ENCODE measurements around the gene ART4. TPM values are rescaled to one million over a fixed set of nuclear protein-coding genes. Genes with fewer than 3 reads are reported as not detected.

The ART4 gene
- total RNA-seq, 2 donors from 2014 or later: 38.0 to 66.6 TPM

GRCh38 chr12:14803011-14803829 lies 40.1 kb downstream of the ART4 start, which contains the start of the genes C12orf60 and WBP11:
Gene C12orf60, plus strand, starts transcription at chr12:14803670. Its CDS starts 19,266 bp downstream, at chr12:14822936.
Gene WBP11, minus strand, starts transcription at chr12:14803478. Its CDS starts 2,095 bp downstream, at chr12:14801383.
- Histone ChIP-seq H3K27ac (peak within 1 kb of the TSS; percentile 83 to 87), H3K9me3 (no peaks in the 10 kb centered on the region), H3K27me3 (replicated peaks; ENCODE audit: insufficient read depth) (no peaks in the 10 kb centered on the region), H3K4me1 (ENCODE audit: control insufficient read depth in 1 of 2, low read depth in 2 of 2) (peaks cover 12 to 25% of the 10 kb centered on the region in 2 donors), H3K36me3 (peaks cover under 1% of the 10 kb centered on the region), H3K4me3 (peak within 1 kb of the TSS; percentile 90)
- no peak for TF ChIP-seq CTCF (IDR thresholded peaks at IDR 0.05)
- peak; percentile 100 for ATAC-seq (ENCODE audit: insufficient number of reproducible peaks, low FRiP score, low read depth)
- peak; percentile 97 for DNase-seq (ENCODE audit: low spot score)

- H3K36me3 ChIP-seq: peaks cover 5% of the 10 kb centered on the region
- peaks cover 12 to 25% of the 10 kb centered on the region in 2 donors for H3K4me1 ChIP-seq (ENCODE audit: control insufficient read depth in 1 of 2, low read depth in 2 of 2)
- no peaks in the 10 kb centered on the region for H3K27me3 ChIP-seq (replicated peaks; ENCODE audit: insufficient read depth)
- peak overlapping the region; percentile 90 for H3K4me3 ChIP-seq
- no peak for TF ChIP-seq CTCF (IDR thresholded peaks at IDR 0.05)
- ATAC-seq (ENCODE audit: insufficient number of reproducible peaks, low FRiP score, low read depth) (no peak), DNase-seq (ENCODE audit: low spot score) (no peak)
- H3K27ac ChIP-seq: peak overlapping the region; percentile 83 to 87
- H3K9me3 ChIP-seq: no peaks in the 10 kb centered on the region
Measured at GRCh38 chr12:14802721-14803010, 40.7 kb downstream of the ART4 start.

GRCh38 chr12:14802247-14802646 lies 41.1 kb downstream of the ART4 start:
- Histone ChIP-seq H3K36me3 (peaks cover 9% of the 10 kb centered on the region), H3K9me3 (no peaks in the 10 kb centered on the region), H3K27ac (no peak overlapping the region), H3K27me3 (replicated peaks; ENCODE audit: insufficient read depth) (no peaks in the 10 kb centered on the region), H3K4me3 (peak overlapping the region; percentile 90), H3K4me1 (ENCODE audit: control insufficient read depth in 1 of 2, low read depth in 2 of 2) (peaks cover 12 to 25% of the 10 kb centered on the region in 2 donors)
- ATAC-seq (ENCODE audit: insufficient number of reproducible peaks, low FRiP score, low read depth) (no peak), DNase-seq (ENCODE audit: low spot score) (no peak)
- no peak for TF ChIP-seq CTCF (IDR thresholded peaks at IDR 0.05)

GRCh38 chr12:14795028-14795448 lies 48.3 kb downstream of the ART4 start:
- H3K9me3 ChIP-seq: no peaks in the 10 kb centered on the region
- H3K27me3 ChIP-seq (replicated peaks; ENCODE audit: insufficient read depth): no peaks in the 10 kb centered on the region
- no peak for ATAC-seq (ENCODE audit: insufficient number of reproducible peaks, low FRiP score, low read depth)
- H3K27ac ChIP-seq: no peak overlapping the region
- no peak for TF ChIP-seq CTCF (IDR thresholded peaks at IDR 0.05)
- H3K36me3 ChIP-seq: peaks cover 57% of the 10 kb centered on the region
- no peak overlapping the region for H3K4me3 ChIP-seq
- H3K4me1 ChIP-seq (ENCODE audit: control insufficient read depth in 1 of 2, low read depth in 2 of 2): no peaks in the 10 kb centered on the region
- DNase-seq (ENCODE audit: low spot score): no peak

GRCh38 chr12:14785568-14785967 lies 57.8 kb downstream of the ART4 start:
- ATAC-seq (ENCODE audit: insufficient number of reproducible peaks, low FRiP score, low read depth): no peak
- peaks cover 39% of the 10 kb centered on the region for H3K36me3 ChIP-seq
- no peak for TF ChIP-seq CTCF (IDR thresholded peaks at IDR 0.05)

More at GRCh38 chr12:14785568-14785967, 57.8 kb downstream of the ART4 start:
- no peak for DNase-seq (ENCODE audit: low spot score)
- peaks cover 0 to 17% of the 10 kb centered on the region in 2 donors for H3K4me1 ChIP-seq (ENCODE audit: control insufficient read depth in 1 of 2, low read depth in 2 of 2)
- no peaks in the 10 kb centered on the region for H3K9me3 ChIP-seq
- no peak overlapping the region for H3K27ac ChIP-seq
- no peak overlapping the region for H3K4me3 ChIP-seq
- H3K27me3 ChIP-seq (replicated peaks; ENCODE audit: insufficient read depth): no peaks in the 10 kb centered on the region
